ENCODE measurements around the gene CST2.
"Not testable (repeated sequence)": the region's sequence is repeated elsewhere in the genome, so short reads cannot be mapped to it uniquely, and the experiment has no call there.

CST2 gene

DNA sequence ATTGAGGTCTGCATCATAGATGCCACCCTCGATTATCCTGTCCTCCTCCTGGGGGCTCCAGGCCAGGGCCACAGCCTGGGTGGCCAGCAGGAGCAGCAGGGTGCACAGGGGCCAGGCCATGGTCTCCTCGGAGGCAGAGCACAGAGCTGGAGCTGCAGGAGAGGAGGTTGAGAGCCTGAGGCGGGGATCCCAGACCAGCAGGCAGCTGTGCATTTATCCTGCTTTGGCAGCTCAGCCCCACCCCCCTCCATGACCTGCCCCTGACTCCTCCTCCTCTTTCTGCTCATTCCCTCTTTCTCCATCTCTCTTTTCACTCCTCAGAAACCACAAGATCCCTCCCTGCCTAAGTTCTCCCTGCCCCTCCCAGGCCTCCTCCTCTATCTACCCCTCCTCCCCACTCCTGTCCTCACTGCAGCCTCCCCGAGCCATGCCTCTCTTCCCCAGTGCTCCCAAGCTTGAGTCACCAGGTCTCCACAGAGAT, at the start of gene CST2:
CST2 (minus strand) TSS at position 189 of the 481 bp plus-strand sequence; CDS start at position 120, 69 bp downstream.
- DNase-seq (ENCODE audit: low read depth, low spot score): no peak

DNA sequence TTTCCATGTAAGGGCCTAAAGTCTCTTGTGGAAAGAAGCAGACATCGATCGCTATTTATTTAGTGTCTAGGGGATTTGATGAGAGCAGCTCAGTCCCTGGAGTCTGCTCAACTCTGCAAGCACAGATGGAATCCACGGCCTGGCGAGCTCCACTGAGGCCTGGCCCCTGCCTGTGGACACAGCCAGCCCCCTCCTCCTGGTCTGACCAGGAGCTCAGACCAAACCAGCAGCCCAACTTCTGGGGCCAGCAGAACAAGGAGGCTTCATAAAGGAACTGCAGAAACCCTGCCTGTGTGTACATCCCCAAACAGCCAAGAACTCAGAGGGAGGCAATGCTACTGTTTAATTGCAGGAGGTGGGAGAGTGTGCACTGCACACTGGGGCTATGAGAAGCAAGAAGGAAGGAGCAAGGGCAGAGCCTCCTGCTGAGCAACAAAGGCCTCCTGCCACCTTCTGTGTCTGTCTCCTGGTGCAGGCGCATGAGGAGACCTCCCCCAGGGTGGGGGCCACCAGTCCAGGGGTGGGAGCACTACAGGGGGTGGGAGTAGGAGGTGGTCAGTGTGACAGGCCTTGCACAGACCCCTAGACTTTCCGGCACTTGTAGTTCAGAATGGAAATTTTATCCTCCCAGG, 49.2 kb upstream of the CST2 start:
- no peak for DNase-seq (ENCODE audit: low read depth, low spot score)

- no peak for DNase-seq (ENCODE audit: low read depth, low spot score)
These were observed 48.2 kb upstream of the CST2 start for GRCh38 chr20:23874747-23875146.

DNA sequence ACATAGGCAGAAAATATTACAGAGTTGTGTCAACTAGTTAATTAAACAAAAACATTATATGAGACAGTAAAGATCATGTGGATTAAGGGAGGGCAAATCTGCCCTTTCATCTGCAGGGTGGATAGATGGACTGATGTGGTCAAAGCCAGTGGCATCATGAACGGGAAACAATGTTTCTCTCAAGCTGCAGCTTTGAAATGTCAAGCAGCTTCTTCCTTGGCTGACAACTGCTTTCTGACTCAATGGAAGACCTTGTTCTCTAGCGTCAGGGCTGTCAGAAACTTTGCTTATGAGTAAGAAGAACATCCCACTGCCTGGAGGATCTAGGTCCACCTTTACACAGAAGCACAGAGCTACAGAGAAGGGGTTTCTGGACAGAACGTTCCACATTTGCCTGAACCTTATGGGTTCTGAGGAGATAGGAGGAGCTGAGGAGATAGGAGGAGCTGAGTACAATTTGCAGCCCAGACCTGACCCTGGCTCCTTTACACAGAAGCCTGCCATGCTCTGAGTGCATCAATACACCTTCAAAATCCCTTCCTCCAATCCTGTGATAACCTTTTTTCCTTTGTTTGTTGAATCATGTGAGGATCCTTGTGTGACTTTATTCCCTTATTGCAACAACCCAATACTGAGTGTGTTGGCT, 47.0 kb upstream of the CST2 start:
- DNase-seq (ENCODE audit: low read depth, low spot score): no peak

GRCh38 chr20:23872065-23872464, 45.5 kb upstream of the CST2 start:
- no peak for DNase-seq (ENCODE audit: low read depth, low spot score)

- DNase-seq (ENCODE audit: low read depth, low spot score): no peak
These were observed 43.9 kb upstream of the CST2 start for GRCh38 chr20:23870461-23870860.

- DNase-seq (ENCODE audit: low read depth, low spot score): no peak
These were observed 43.0 kb upstream of the CST2 start for GRCh38 chr20:23869520-23869919.

GRCh38 chr20:23868321-23868720, 41.8 kb upstream of the CST2 start:
- DNase-seq (ENCODE audit: low read depth, low spot score): no peak

GRCh38 chr20:23867152-23867776, 40.7 kb upstream of the CST2 start:
- no peak for DNase-seq (ENCODE audit: low read depth, low spot score)

GRCh38 chr20:23860771-23861170, 34.2 kb upstream of the CST2 start:
- DNase-seq (ENCODE audit: low read depth, low spot score): not testable (repeated sequence)

- DNase-seq (ENCODE audit: low read depth, low spot score): no peak
These were observed 31.6 kb upstream of the CST2 start for GRCh38 chr20:23857962-23858595.

GRCh38 chr20:23856736-23857135, 30.2 kb upstream of the CST2 start:
- no peak for DNase-seq (ENCODE audit: low read depth, low spot score)

- DNase-seq (ENCODE audit: low read depth, low spot score): no peak
These were observed 29.7 kb upstream of the CST2 start for GRCh38 chr20:23856226-23856625.

GRCh38 chr20:23841693-23842092, 15.2 kb upstream of the CST2 start:
- no peak for DNase-seq (ENCODE audit: low read depth, low spot score)

DNA sequence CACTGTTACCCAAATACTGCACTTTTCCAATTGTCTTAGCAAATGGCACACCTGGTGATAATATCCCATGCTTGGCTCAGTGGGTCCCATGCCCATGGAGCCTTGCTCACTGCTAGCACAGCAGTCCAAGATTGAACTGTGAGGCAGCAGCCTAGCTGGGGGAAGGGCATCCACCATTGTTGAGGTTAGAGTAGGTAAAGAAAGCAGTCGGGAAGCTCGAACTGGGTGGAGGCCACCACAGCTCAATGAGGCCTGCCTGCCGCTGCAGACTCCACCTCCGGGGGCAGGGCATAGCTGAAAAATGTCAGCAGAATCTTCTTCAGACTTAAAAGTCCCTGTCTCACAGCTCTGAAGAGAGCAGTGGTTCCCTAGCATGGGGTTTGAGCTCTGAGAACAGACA, 9.2 kb upstream of the CST2 start:
- DNase-seq (ENCODE audit: low read depth, low spot score): no peak

DNA sequence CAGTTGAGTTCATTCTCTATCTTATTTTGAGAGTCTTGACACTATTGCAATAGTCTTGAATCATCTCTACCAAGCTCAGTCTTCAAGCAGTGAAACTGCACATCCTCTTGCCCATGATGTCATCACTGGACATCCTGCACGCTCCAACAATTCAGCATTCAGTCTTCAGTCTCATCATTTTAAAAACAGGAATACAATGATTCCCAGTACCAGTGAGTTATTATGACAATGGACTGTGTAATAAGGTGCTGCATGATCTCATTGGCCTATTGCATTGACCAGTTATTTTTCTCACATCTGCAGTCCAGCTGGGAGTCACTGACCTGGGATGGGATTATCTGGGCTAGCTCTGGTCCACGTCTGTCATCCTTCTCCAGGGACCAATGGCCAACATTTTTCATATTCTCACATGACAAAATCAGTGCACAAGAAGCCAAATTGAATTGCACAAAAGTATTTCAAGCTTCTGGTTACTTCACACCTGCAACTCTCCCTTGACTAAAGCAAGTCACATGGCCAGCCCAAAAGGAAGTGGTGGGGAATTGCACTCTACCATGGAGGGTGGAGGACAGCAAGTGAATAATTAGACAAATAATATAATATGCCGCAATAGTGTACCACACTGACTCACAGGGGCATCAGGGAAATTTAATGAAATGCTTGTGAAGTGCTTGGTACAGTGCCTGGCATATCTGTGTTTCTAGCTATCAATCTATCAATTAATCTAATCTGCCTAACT, 6.4 kb upstream of the CST2 start:
- no peak for DNase-seq (ENCODE audit: low read depth, low spot score)

GRCh38 chr20:23831961-23832360, 5.4 kb upstream of the CST2 start:
- not testable (repeated sequence) for DNase-seq (ENCODE audit: low read depth, low spot score)

- no peak for DNase-seq (ENCODE audit: low read depth, low spot score)
These were observed 2.8 kb downstream of the CST2 start for GRCh38 chr20:23823621-23824324.

DNA sequence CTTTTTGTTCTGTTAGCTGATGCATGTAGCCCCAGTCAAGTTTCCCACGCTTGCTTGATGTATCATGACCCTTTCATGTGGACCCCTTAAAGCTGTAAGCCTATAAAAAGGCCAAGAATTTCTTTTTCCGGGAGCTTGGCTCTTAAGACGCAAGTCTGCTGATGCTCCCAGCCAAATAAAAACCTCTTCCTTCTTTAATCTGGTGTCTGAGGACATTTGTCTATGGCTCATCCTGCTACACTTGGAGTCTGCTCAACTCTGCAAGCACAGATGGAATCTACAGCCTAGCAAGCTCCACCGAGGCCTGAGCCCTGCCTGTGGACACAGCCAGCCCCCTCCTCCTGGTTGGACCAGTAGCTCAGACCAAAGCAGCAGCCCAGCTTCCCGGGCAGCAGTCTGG, 3.4 kb downstream of the CST2 start:
- DNase-seq (ENCODE audit: low read depth, low spot score): no peak

DNA sequence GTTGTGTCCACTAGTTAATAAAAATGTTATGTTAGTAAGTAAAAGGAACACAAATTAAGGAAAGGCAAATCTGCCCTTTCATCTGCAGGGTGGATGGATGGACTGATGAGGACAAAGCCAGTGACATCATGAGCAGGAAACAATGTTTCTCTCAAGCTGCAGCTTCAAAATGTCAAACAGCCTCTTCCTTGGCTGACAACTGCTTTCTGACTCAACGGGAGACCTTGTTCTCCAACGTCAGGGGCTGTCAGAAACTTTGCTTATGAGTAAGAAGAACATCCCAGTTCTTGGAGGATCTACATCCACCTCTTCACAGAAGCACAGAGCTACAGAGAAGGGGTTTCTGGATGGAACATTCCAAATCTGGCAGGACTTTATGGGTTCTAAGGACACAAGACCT, 6.0 kb downstream of the CST2 start:
- DNase-seq (ENCODE audit: low read depth, low spot score): peak; percentile 25

- DNase-seq (ENCODE audit: low read depth, low spot score): not testable (repeated sequence)
These were observed 15.0 kb downstream of the CST2 start for GRCh38 chr20:23811559-23811958.

Data from brain pericyte (primary cell).